GM12878 (cell line): Measurements from ENCODE around the gene ATP5F1A. TPM values are rescaled to one million over a fixed set of nuclear protein-coding genes. Genes with fewer than 3 reads are reported as not detected.

ENCODE experiments used
- ATAC-seq: fragments of 200-7000 bp; cut with Tn5 transposase; 3 replicates; pipeline ENCODE4 v1.9.1; 2020; ENCODE audit warnings: mild to moderate bottlenecking, moderate library complexity
- BruUV-seq: library from RNA; stranded (reverse); fragments of 400-500 nt; replicated peaks from 2 replicates; lab custom pipeline; 2021; lab: Mats Ljungman, UMichigan
- CTCF ChIA-PET: fragments of 300-600 bp; sonication (Branson Sonifier 250); formaldehyde crosslinking; extraction: SDS; loops from one replicate; lab custom pipeline; 2021; ENCODE audit warnings: inconsistent platforms; lab: Yijun Ruan, JAX
- POLR2A ChIA-PET: fragments of 350-600 bp; formaldehyde crosslinking; extraction: SDS; loops from one replicate; lab custom pipeline; 2021; ENCODE audit warnings: inconsistent platforms; lab: Charles Lee
- RAD21 ChIA-PET: fragments of 300-600 bp; sonication (Branson Sonifier 250); formaldehyde crosslinking; loops from one replicate; lab custom pipeline; 2023; ENCODE audit warnings: antibody characterized with exemption; ENCODE audit not compliant: unreplicated experiment; lab: Charles Lee
- SMC1A ChIA-PET: fragments of 300-600 bp; sonication (Branson Sonifier 250); formaldehyde crosslinking; loops from one replicate; lab custom pipeline; 2023; ENCODE audit not compliant: unreplicated experiment, uncharacterized antibody; lab: Charles Lee
- DNase-seq: peaks from one replicate; pipeline ENCODE4 v3.0.0-alpha.2; 2011; ENCODE audit warnings: low read depth, low spot score
- FAIRE-seq: peaks from 3 replicates; lab custom pipeline; 2011; peaks lifted over from hg19 to GRCh38; lab: Jason Lieb, UNC
- H2AFZ ChIP-seq: 2 replicates; pipeline ENCODE4 v1.6.0; 2011; ENCODE audit warnings: low read depth, low read length, control low read depth; ENCODE audit not compliant: control insufficient read depth
- H3K27ac ChIP-seq: 2 replicates; pipeline ENCODE4 v1.5.1; 2011; ENCODE audit warnings: control low read depth; ENCODE audit not compliant: control insufficient read depth, insufficient read depth
- H3K27me3 ChIP-seq, 2 experiments: replicated peaks in 1 of 2; 2 replicates each; pipeline versions ENCODE4 v1.6.0 to v1.6.1; 2011; ENCODE audit warnings: low read length in 1 of 2; ENCODE audit not compliant: control insufficient read depth in 2 of 2, insufficient read depth in 2 of 2
- H3K36me3 ChIP-seq, 2 experiments: 2 replicates each; pipeline ENCODE4 v1.5.1; 2011; ENCODE audit warnings: low read length in 1 of 2; ENCODE audit not compliant: control insufficient read depth in 2 of 2, insufficient read depth in 2 of 2
- H3K4me1 ChIP-seq: 2 replicates; pipeline ENCODE4 v1.6.1; 2011; ENCODE audit warnings: mild to moderate bottlenecking, low read length, moderate library complexity, mixed read lengths; ENCODE audit not compliant: control insufficient read depth, insufficient read depth
- H3K4me2 ChIP-seq: 2 replicates; pipeline ENCODE4 v1.6.0; 2011; ENCODE audit warnings: control low read depth; ENCODE audit not compliant: control insufficient read depth, insufficient read depth
- H3K4me3 ChIP-seq: fragments of 200-600 bp; sonication (generic); 2 replicates; pipeline ENCODE4 v1.5.1; 2016
- H3K79me2 ChIP-seq: 2 replicates; pipeline ENCODE4 v1.6.0; 2011; ENCODE audit warnings: low read length; ENCODE audit not compliant: control insufficient read depth, insufficient read depth
- H3K9ac ChIP-seq: 2 replicates; pipeline ENCODE4 v1.8.0; 2011; ENCODE audit warnings: low read length, control low read depth, mixed read lengths; ENCODE audit not compliant: control insufficient read depth, insufficient read depth
- H3K9me3 ChIP-seq: replicated peaks from 3 replicates; pipeline ENCODE4 v1.5.1; 2011; ENCODE audit warnings: mild to moderate bottlenecking, low read length; ENCODE audit not compliant: control insufficient read depth, insufficient read depth
- H4K20me1 ChIP-seq: 2 replicates; pipeline ENCODE4 v1.6.0; 2011; ENCODE audit not compliant: control insufficient read depth, insufficient read depth
- CBFB ChIP-seq: IDR thresholded peaks from 2 replicates; pipeline ENCODE4 v1.6.1; 2016; ENCODE audit warnings: antibody characterized with exemption, low read depth
- ETV6 ChIP-seq, 2 experiments: fragments of 450-650 bp in 1 of 2; IDR thresholded peaks in 1 of 2; conservative IDR thresholded peaks in 1 of 2; 2 replicates each; pipeline ENCODE4 v1.6.1; 2014; ENCODE audit warnings: antibody characterized with exemption in 1 of 2, borderline replicate concordance in 1 of 2, low read depth in 1 of 2, mild to moderate bottlenecking in 1 of 2, moderate library complexity in 1 of 2
- IKZF2 ChIP-seq, 2 experiments: fragments of 450-650 bp; IDR thresholded peaks; 2 replicates each; pipeline ENCODE4 v1.6.1; 2017; ENCODE audit warnings: mild to moderate bottlenecking in 2 of 2, moderate library complexity in 2 of 2
- MYB ChIP-seq: fragments of 150-350 bp; IDR thresholded peaks from 2 replicates; pipeline ENCODE4 v1.6.1; 2014; ENCODE audit warnings: mild to moderate bottlenecking, low read depth, low read length, borderline replicate concordance
- PAX8 ChIP-seq: fragments of 450-650 bp; IDR thresholded peaks from 2 replicates; pipeline ENCODE4 v1.6.1; 2017; ENCODE audit warnings: mild to moderate bottlenecking, moderate library complexity
- SRF ChIP-seq, 2 experiments: IDR thresholded peaks; 2 replicates each; pipeline ENCODE4 v1.6.1; 2011; ENCODE audit warnings: low read depth in 2 of 2, low read length in 2 of 2, mild to moderate bottlenecking in 1 of 2, moderate library complexity in 1 of 2
- STAT3 ChIP-seq: IDR thresholded peaks from 2 replicates; pipeline ENCODE4 v1.6.1; 2011; ENCODE audit warnings: low read depth, low read length, improper control_type of control experiment
- ZZZ3 ChIP-seq: IDR thresholded peaks from 2 replicates; pipeline ENCODE4 v1.6.1; 2011; ENCODE audit warnings: low read depth; ENCODE audit not compliant: control insufficient read depth, insufficient read length
- WGBS: methylation state at CpG from one replicate; pipeline ENCODE4 v1.1.6; 2016; ENCODE audit warnings: low lambda C conversion rate; ENCODE audit not compliant: insufficient replicate concordance, insufficient coverage; ENCODE audit errors: missing lambda C conversion rate; 5-methylcytosine and 5-hydroxymethylcytosine counted together
- in situ Hi-C: fragments of 300-500 bp; cut with MboI; formaldehyde crosslinking; loops from 9 replicates; pipeline ENCODE4 v1.14.3; 2018; ENCODE audit warnings: mixed read lengths
- intact Hi-C: fragments of 100-400 bp; cut with micrococcal nuclease; formaldehyde crosslinking; loops from one replicate; pipeline ENCODE4 v1.14.2; 2022; ENCODE audit not compliant: unreplicated experiment
- polyA plus RNA-seq, 11 experiments: library from polyadenylated mRNA; depleted of rRNA in 4 of 11; unstranded in 6 of 11; stranded (reverse) in 5 of 11; fragments of >200 nt; fragmentation: Nextera tagmentation in 4 of 11; fragmentation: Illumina TruSeq in 1 of 11; extraction: Ambion mirVana in 4 of 11; extraction: Trizol in 1 of 11; gene quantifications; 1 replicate in 1 of 11; 2 replicates in 10 of 11; pipeline versions ENCODE4 v1.2.1 to v1.2.3, GENCODE V29; 2011 to 2016; ENCODE audit warnings: inconsistent platforms in 2 of 11, missing spikeins in 2 of 11, low read depth in 1 of 11
- total RNA-seq, 4 experiments: library from RNA; depleted of rRNA in 3 of 4; stranded (reverse); fragments of >200 nt in 3 of 4; fragmentation: Illumina TruSeq in 1 of 4; extraction: Trizol in 1 of 4; gene quantifications; 2 replicates each; pipeline versions ENCODE4 v1.2.1 to v1.2.3, GENCODE V29; 2013 to 2021
- TF ChIP-seq, protein P1 (sequence below): fragments of 450-650 bp; IDR thresholded peaks from 2 replicates; pipeline ENCODE4 v1.6.1; 2017; ENCODE audit warnings: mild to moderate bottlenecking, moderate library complexity

ATP5F1A gene
- total and polyA plus RNA-seq, 10 of the 15 experiments (the other 5 are each of a cell fraction or from before 2014, with no cell fraction given): 592 to 1,161 (median 723) TPM

DNA sequence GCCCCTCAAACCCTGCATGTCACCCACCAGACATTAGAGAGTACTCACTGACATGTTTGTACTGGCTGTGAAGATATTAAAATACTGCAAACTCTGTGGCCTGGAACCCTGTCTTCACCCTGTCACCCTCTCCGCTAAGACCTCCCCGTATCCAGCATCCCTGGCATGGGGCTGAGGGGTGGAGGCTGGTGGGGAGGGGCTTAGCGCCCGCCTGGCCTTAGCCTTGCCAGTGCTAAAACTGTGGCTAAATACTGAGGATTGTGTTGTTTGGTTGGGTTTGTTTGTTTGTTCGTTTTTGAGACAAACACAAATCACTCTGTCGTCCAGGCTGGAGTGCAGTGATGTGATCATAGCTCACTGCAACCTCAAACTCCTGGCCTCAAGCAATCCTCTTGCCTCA is 27.9 kb downstream of the ATP5F1A start:
- H4K20me1 ChIP-seq: no peaks in the 10 kb centered on the region
- TF ChIP-seq PAX8: no peak
- 0 out of 2 replicates have a peak, but pooled peaks have one; percentile 0 for TF ChIP-seq CBFB
- no peak overlapping the region for H3K27ac ChIP-seq
- no peak for ATAC-seq
- intact Hi-C loops: loop anchor here (5.0 kb wide), 2 partner anchors 93 to 378 kb away; no protein-coding TSS in a partner anchor
- no peak overlapping the region for H3K4me3 ChIP-seq
- POLR2A ChIA-PET: interaction anchor here (0.8 to 1.0 kb wide), 2 partner anchors 27 to 134 kb away, joined by 3 to 6 read pairs; no protein-coding TSS in a partner anchor
- H3K9me3 ChIP-seq: no peaks in the 10 kb centered on the region; the same call in 2 of the 3 replicates
- no peak for FAIRE-seq
- H3K36me3 ChIP-seq: no peaks in the 10 kb centered on the region; a peak in 1 of 4 replicates
- WGBS: 77% methylated on average over 6 of the region's 6 CpGs
- H3K4me1 ChIP-seq: peaks cover 14% of the 10 kb centered on the region
- H3K27me3 ChIP-seq: no peaks in the 10 kb centered on the region; a peak in 1 of 4 replicates
- no peak for DNase-seq
- H3K4me2 ChIP-seq: peak overlapping the region; percentile 28; the same call in 1 of the 2 replicates
- SMC1A ChIA-PET: interaction anchor here (0.9 to 1.3 kb wide), 4 partner anchors 96 to 340 kb away, joined by 3 to 4 read pairs (median 3); no protein-coding TSS in a partner anchor
- in situ Hi-C loops: loop anchor here (5.0 to 10.0 kb wide), 2 partner anchors 148 to 375 kb away; no protein-coding TSS in a partner anchor
- RAD21 ChIA-PET: interaction anchor here (1.1 kb wide), 1 partner anchor 193 kb away, joined by 3 read pairs; no protein-coding TSS in a partner anchor
- BruUV-seq: no TSS peak
- CTCF ChIA-PET: interaction anchor here (0.7 to 5.4 kb wide), 2 partner anchors 36 to 405 kb away, joined by 3 to 78 read pairs; no protein-coding TSS in a partner anchor
- H3K79me2 ChIP-seq: no peaks in the 10 kb centered on the region; the same call in none of the 2 replicates
- H2AFZ ChIP-seq: no peak overlapping the region
- no peak overlapping the region for H3K9ac ChIP-seq

DNA sequence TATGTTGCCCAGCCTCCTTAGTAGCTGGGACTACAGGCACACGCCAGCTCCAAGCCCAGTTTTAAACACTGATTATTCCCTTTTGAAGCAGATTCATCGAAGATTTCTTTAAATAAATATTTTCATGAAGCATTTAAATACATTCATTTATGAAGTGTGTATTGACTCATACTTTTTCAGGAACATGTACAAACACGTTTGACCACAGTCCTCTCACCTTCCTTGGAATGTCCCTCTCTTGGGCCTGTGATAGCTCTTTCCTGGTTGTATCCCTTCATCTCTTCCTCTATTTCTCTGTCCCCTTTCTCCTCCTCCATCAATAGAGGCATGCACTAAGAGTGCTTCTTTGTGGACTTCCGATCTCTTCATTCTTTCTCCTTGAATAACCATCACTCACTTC is 28.6 kb downstream of the ATP5F1A start:
- intact Hi-C loops (no loop called here), in situ Hi-C loops (no loop called here)
- 49% methylated on average over 4 of the region's 4 CpGs for WGBS
- POLR2A ChIA-PET: interaction anchor here (0.8 kb wide), 1 partner anchor 28 kb away, joined by 3 read pairs; no protein-coding TSS in a partner anchor
- Histone ChIP-seq H2AFZ (no peak overlapping the region), H3K9me3 (no peaks in the 10 kb centered on the region; the same call in 2 of the 3 replicates), H3K4me3 (no peak overlapping the region; the same call in 1 of the 2 replicates), H4K20me1 (no peaks in the 10 kb centered on the region), H3K27me3 (no peaks in the 10 kb centered on the region; a peak in 1 of 4 replicates), H3K27ac (0 out of 2 replicates have a peak overlapping the region, but pooled peaks have one; percentile 10), H3K9ac (no peak overlapping the region), H3K4me2 (0 out of 2 replicates have a peak overlapping the region, but pooled peaks have one; percentile 12), H3K36me3 (no peaks in the 10 kb centered on the region; a peak in 1 of 4 replicates), H3K4me1 (peaks cover 14% of the 10 kb centered on the region), H3K79me2 (no peaks in the 10 kb centered on the region; the same call in none of the 2 replicates)
- RAD21 ChIA-PET: interaction anchor here (1.1 kb wide), 1 partner anchor 192 kb away, joined by 3 read pairs; no protein-coding TSS in a partner anchor
- DNase-seq: no peak
- CTCF ChIA-PET: interaction anchor here (1.0 to 5.4 kb wide), 2 partner anchors 128 to 405 kb away, joined by 3 to 78 read pairs; no protein-coding TSS in a partner anchor
- BruUV-seq: no TSS peak
- SMC1A ChIA-PET: interaction anchor here (1.0 to 1.3 kb wide), 2 partner anchors 97 to 149 kb away, joined by 3 to 4 read pairs; no protein-coding TSS in a partner anchor
- ATAC-seq: no peak
- no peak for FAIRE-seq
- TF ChIP-seq MYB (no peak), IKZF2 (IDR thresholded peaks at IDR 0.05) (peak; percentile 45 to 65; a peak in 3 of 4 replicates), STAT3 (no peak), ETV6 (conservative IDR thresholded peaks at IDR 0.05 in 1 of 2, IDR thresholded peaks at IDR 0.05 in 1 of 2; ENCODE audit: borderline replicate concordance in 1 of 2, low read depth in 1 of 2) (peak in 1 of 2 experiments; percentile 78; a peak in 2 of 4 replicates), ZZZ3 (no peak), SRF (IDR thresholded peaks at IDR 0.05; ENCODE audit: low read depth in 2 of 2, low read length in 2 of 2) (peak in 1 of 2 experiments; percentile 47; a peak in 1 of 4 replicates)
- TF ChIP-seq, protein P1, sequence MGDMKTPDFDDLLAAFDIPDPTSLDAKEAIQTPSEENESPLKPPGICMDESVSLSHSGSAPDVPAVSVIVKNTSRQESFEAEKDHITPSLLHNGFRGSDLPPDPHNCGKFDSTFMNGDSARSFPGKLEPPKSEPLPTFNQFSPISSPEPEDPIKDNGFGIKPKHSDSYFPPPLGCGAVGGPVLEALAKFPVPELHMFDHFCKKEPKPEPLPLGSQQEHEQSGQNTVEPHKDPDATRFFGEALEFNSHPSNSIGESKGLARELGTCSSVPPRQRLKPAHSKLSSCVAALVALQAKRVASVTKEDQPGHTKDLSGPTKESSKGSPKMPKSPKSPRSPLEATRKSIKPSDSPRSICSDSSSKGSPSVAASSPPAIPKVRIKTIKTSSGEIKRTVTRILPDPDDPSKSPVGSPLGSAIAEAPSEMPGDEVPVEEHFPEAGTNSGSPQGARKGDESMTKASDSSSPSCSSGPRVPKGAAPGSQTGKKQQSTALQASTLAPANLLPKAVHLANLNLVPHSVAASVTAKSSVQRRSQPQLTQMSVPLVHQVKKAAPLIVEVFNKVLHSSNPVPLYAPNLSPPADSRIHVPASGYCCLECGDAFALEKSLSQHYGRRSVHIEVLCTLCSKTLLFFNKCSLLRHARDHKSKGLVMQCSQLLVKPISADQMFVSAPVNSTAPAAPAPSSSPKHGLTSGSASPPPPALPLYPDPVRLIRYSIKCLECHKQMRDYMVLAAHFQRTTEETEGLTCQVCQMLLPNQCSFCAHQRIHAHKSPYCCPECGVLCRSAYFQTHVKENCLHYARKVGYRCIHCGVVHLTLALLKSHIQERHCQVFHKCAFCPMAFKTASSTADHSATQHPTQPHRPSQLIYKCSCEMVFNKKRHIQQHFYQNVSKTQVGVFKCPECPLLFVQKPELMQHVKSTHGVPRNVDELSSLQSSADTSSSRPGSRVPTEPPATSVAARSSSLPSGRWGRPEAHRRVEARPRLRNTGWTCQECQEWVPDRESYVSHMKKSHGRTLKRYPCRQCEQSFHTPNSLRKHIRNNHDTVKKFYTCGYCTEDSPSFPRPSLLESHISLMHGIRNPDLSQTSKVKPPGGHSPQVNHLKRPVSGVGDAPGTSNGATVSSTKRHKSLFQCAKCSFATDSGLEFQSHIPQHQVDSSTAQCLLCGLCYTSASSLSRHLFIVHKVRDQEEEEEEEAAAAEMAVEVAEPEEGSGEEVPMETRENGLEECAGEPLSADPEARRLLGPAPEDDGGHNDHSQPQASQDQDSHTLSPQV: no peak
